PFSK-1 (cell line): ENCODE measurements around the gene LSM14B.

ENCODE experiments used
- FOXP2 ChIP-seq: optimal IDR thresholded peaks from 2 replicates; pipeline ENCODE3; 2011; ENCODE audit warnings: borderline replicate concordance, control low read depth, inconsistent platforms; ENCODE audit not compliant: insufficient read depth; ENCODE audit errors: extremely low read length, extremely low read depth
- POLR2AphosphoS5 ChIP-seq: IDR thresholded peaks from 2 replicates; pipeline ENCODE4 v1.6.1; 2012; ENCODE audit warnings: low read depth, mild to moderate bottlenecking, control low read depth, low read length, moderate library complexity
- REST ChIP-seq, 2 experiments: IDR thresholded peaks; 2 replicates each; pipeline versions ENCODE4 v1.6.1 to v1.8.0; 2011 to 2012; ENCODE audit warnings: low read depth in 2 of 2, low read length in 2 of 2, control low read depth in 1 of 2, inconsistent platforms in 1 of 2, mild to moderate bottlenecking in 1 of 2, moderate library complexity in 1 of 2; ENCODE audit not compliant: insufficient read depth in 1 of 2
- SIN3A ChIP-seq: IDR thresholded peaks from 2 replicates; pipeline ENCODE4 v1.6.1; 2012; ENCODE audit warnings: mild to moderate bottlenecking, low read length, moderate library complexity, borderline replicate concordance; ENCODE audit not compliant: insufficient read depth
- TAF1 ChIP-seq: IDR thresholded peaks from 2 replicates; pipeline ENCODE4 v1.6.1; 2012; ENCODE audit warnings: low read length, control low read depth, borderline replicate concordance; ENCODE audit not compliant: insufficient read depth

Gene LSM14B

DNA sequence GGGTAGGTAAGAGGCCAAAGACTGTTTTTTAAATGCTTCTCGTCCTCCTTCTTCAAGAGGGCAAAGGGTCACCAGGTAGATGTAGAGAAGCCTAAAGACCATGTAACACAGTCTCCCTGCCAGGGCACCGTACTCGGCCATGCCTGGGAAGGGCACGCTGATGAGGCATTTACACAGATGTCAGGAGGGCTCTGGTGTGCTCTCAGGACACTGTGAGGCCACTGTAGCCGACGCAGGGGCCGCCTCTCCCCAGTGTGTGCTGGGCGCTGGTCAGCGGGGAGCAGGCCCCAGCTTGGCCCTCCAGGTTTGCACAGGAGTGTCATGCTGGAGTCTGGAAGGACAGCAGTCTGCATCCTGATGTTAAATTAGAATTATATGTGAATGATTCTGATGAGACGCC, 53.4 kb downstream of the LSM14B start:
- no peak for TF ChIP-seq POLR2AphosphoS5
- TF ChIP-seq REST (IDR thresholded peaks at IDR 0.05; ENCODE audit: insufficient read depth in 1 of 2, low read depth in 2 of 2, low read length in 2 of 2): no peak
- TF ChIP-seq FOXP2: no peak

- TF ChIP-seq FOXP2 (no peak), REST (IDR thresholded peaks at IDR 0.05; ENCODE audit: insufficient read depth in 1 of 2, low read depth in 2 of 2, low read length in 2 of 2) (no peak), POLR2AphosphoS5 (no peak), SIN3A (no peak), TAF1 (no peak)
Observed at GRCh38 chr20:62176866-62177265, 54.6 kb downstream of the LSM14B start.

- TF ChIP-seq SIN3A: no peak
- TF ChIP-seq TAF1: no peak
- no peak for TF ChIP-seq FOXP2
- TF ChIP-seq REST (IDR thresholded peaks at IDR 0.05; ENCODE audit: insufficient read depth in 1 of 2, low read depth in 2 of 2, low read length in 2 of 2): no peak
- no peak for TF ChIP-seq POLR2AphosphoS5
Observed at GRCh38 chr20:62177307-62177706, 55.0 kb downstream of the LSM14B start.

- no peak for TF ChIP-seq POLR2AphosphoS5
- TF ChIP-seq FOXP2: no peak
- TF ChIP-seq SIN3A: no peak
- TF ChIP-seq TAF1: no peak
- no peak for TF ChIP-seq REST (IDR thresholded peaks at IDR 0.05; ENCODE audit: insufficient read depth in 1 of 2, low read depth in 2 of 2, low read length in 2 of 2)
Observed at GRCh38 chr20:62178316-62179161, 56.3 kb downstream of the LSM14B start.

DNA sequence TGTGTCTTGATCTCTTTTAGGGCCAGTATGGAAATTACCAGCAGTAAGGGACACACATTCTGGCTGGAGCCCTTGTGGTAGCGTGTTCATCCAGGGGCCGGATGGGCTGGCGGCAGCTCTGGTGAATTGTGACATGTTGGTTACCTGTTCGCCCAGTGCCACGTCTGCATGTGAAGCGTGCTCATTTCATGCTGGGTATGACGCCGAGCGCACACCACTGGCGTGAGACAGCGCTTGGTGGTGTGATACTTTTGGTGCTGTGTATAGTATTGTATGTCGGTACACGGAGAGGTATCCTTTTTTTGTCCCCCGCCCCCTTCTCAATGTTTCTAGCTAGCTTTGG, 56.9 kb downstream of the LSM14B start:
- TF ChIP-seq SIN3A (no peak), POLR2AphosphoS5 (no peak), FOXP2 (no peak), TAF1 (no peak)
